OCI-LY3 (cell line): ENCODE measurements around the gene IFNB1.

ENCODE experiments used
- H2AFZ ChIP-seq: fragments of 200-600, 300-600 bp; shearing (Covaris generic); 2 replicates; pipeline ENCODE4 v1.6.0; 2014; ENCODE audit warnings: antibody characterized with exemption, low read depth, low read length
- H3K27ac ChIP-seq: fragments of 200-600, 300-600 bp; sonication (generic); 2 replicates; pipeline ENCODE4 v1.5.1; 2014; ENCODE audit warnings: mild to moderate bottlenecking, low read length, moderate library complexity, mixed read lengths
- H3K27me3 ChIP-seq: fragments of 200-600, 300-600 bp; sonication (generic); 2 replicates; pipeline ENCODE4 v1.6.1; 2014; ENCODE audit warnings: low read depth, low read length, mixed read lengths
- H3K36me3 ChIP-seq: fragments of 200-600, 300-600 bp; sonication (generic); replicated peaks from 2 replicates; pipeline ENCODE3; 2014; ENCODE audit warnings: low read depth, low read length, mixed read lengths
- H3K4me1 ChIP-seq: fragments of 300-600, 200-600 bp; sonication (generic); 2 replicates; pipeline ENCODE4 v1.6.1; 2014; ENCODE audit warnings: low read length, mixed read lengths
- H3K4me2 ChIP-seq: fragments of 200-600, 300-600 bp; sonication (generic); 2 replicates; pipeline ENCODE4 v1.6.1; 2014; ENCODE audit warnings: low read length, mixed read lengths
- H3K4me3 ChIP-seq: fragments of 300-600, 200-600 bp; sonication (generic); 2 replicates; pipeline ENCODE4 v1.5.1; 2014; ENCODE audit warnings: antibody characterized with exemption, mild to moderate bottlenecking, low read length, moderate library complexity
- H3K79me2 ChIP-seq: fragments of 300-600, 200-600 bp; shearing (Covaris generic); 2 replicates; pipeline ENCODE4 v1.6.1; 2014; ENCODE audit warnings: mild to moderate bottlenecking, low read length, mixed read lengths
- H3K9ac ChIP-seq: fragments of 300-600, 200-600 bp; shearing (Covaris generic); 2 replicates; pipeline ENCODE4 v1.6.0; 2014; ENCODE audit warnings: mild to moderate bottlenecking, low read length, moderate library complexity
- H3K9me3 ChIP-seq: fragments of 200-600, 300-600 bp; shearing (Covaris generic); 2 replicates; pipeline ENCODE4 v1.6.1; 2014; ENCODE audit warnings: low read length, mixed read lengths; ENCODE audit not compliant: insufficient read depth
- H4K20me1 ChIP-seq: fragments of 200-600, 300-600 bp; sonication (generic); 2 replicates; pipeline ENCODE4 v1.6.1; 2016; ENCODE audit warnings: low read length, mixed read lengths; ENCODE audit not compliant: insufficient read depth
- CTCF ChIP-seq: fragments of 200-600, 300-600 bp; sonication (generic); IDR thresholded peaks from 2 replicates; pipeline ENCODE4 v1.5.1; 2014; ENCODE audit warnings: antibody characterized with exemption, low read length, low read depth
- EZH2phosphoT487 ChIP-seq: fragments of 200-600 bp; shearing (Covaris generic); IDR thresholded peaks from 2 replicates; pipeline ENCODE4 v1.6.1; 2018; ENCODE audit warnings: antibody characterized with exemption, mixed run types, low read depth

The IFNB1 gene

DNA sequence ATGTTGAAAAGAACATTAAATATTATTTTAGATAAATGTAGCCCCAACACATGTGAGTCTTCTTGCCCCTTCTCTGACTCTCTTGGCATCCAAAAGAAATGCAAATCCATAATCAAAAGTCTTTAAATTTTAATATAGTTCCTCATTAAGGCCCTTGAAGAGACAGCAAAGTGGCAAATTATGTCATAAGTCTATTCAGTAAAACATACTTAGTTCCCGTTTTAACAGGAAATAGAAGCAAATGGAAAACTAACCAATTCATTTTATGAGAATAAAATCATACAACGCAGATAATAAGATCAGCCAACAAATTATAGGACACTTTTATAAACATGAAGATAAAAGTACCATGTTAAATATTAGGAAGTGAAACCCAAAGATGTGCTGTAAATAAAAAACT, 20.1 kb upstream of the IFNB1 start:
- Histone ChIP-seq H3K27me3 (no peaks in the 10 kb centered on the region), H3K36me3 (no peaks in the 10 kb centered on the region), H3K27ac (no peak overlapping the region), H3K79me2 (no peaks in the 10 kb centered on the region), H4K20me1 (no peaks in the 10 kb centered on the region), H3K9ac (no peak overlapping the region), H3K9me3 (no peaks in the 10 kb centered on the region), H2AFZ (no peak overlapping the region), H3K4me3 (no peak overlapping the region), H3K4me2 (no peak overlapping the region), H3K4me1 (peaks cover 18% of the 10 kb centered on the region)
- TF ChIP-seq CTCF (no peak), EZH2phosphoT487 (no peak)

DNA sequence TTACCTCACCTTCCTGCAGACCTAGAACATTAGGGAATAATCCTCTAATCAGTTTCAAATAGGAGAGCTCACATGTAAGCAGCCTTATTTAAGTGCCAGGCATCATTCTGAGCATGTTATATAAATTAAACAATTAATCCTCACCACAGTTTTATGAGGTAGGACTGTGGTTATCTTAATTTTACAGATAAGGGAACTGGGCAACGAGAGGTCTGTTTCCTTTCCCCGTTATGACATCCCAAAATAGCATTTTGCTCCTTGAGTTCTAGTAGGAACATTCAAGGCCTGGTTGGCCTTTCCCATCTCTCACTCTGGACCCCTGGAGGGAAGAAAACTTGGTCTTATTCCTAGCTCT, 19.1 kb upstream of the IFNB1 start:
- H3K27ac ChIP-seq = no peak overlapping the region
- H2AFZ ChIP-seq = peak overlapping the region; percentile 17; the same call in 1 of the 2 replicates
- H3K9ac ChIP-seq = no peak overlapping the region

GRCh38 chr9:21096172-21096900, 18.6 kb upstream of the IFNB1 start:
- no peaks in the 10 kb centered on the region for H3K9me3 ChIP-seq
- H3K27ac ChIP-seq = no peak overlapping the region
- H3K4me1 ChIP-seq = peaks cover 18% of the 10 kb centered on the region

More for the DNA sequence above, 19.1 kb upstream of the IFNB1 start:
- peak overlapping the region; percentile 55 for H3K4me2 ChIP-seq
- no peaks in the 10 kb centered on the region for H3K9me3 ChIP-seq
- H3K4me3 ChIP-seq = peak overlapping the region; percentile 51
- H3K4me1 ChIP-seq = peaks cover 18% of the 10 kb centered on the region
- no peaks in the 10 kb centered on the region for H4K20me1 ChIP-seq
- TF ChIP-seq CTCF = no peak
- TF ChIP-seq EZH2phosphoT487 = no peak
- no peaks in the 10 kb centered on the region for H3K79me2 ChIP-seq
- no peaks in the 10 kb centered on the region for H3K27me3 ChIP-seq
- H3K36me3 ChIP-seq = no peaks in the 10 kb centered on the region

GRCh38 chr9:21095561-21095960, 17.8 kb upstream of the IFNB1 start:
- no peaks in the 10 kb centered on the region for H3K36me3 ChIP-seq
- TF ChIP-seq CTCF (no peak), EZH2phosphoT487 (no peak)
- no peak overlapping the region for H3K4me3 ChIP-seq
- no peaks in the 10 kb centered on the region for H4K20me1 ChIP-seq
- H3K27ac ChIP-seq = no peak overlapping the region
- H3K27me3 ChIP-seq = no peaks in the 10 kb centered on the region
- H3K79me2 ChIP-seq = no peaks in the 10 kb centered on the region
- no peak overlapping the region for H2AFZ ChIP-seq
- H3K9ac ChIP-seq = no peak overlapping the region
- H3K4me1 ChIP-seq = peaks cover 18% of the 10 kb centered on the region
- no peaks in the 10 kb centered on the region for H3K9me3 ChIP-seq
- no peak overlapping the region for H3K4me2 ChIP-seq

More at GRCh38 chr9:21096172-21096900, 18.6 kb upstream of the IFNB1 start:
- TF ChIP-seq CTCF (no peak), EZH2phosphoT487 (no peak)
- Histone ChIP-seq H4K20me1 (no peaks in the 10 kb centered on the region), H3K27me3 (no peaks in the 10 kb centered on the region), H3K4me3 (peak overlapping the region; percentile 51), H3K79me2 (no peaks in the 10 kb centered on the region), H2AFZ (peak overlapping the region; percentile 17), H3K36me3 (no peaks in the 10 kb centered on the region), H3K4me2 (peak overlapping the region; percentile 55), H3K9ac (no peak overlapping the region)
